HG03039 (cell line): ENCODE measurements around the gene ZNF543.

ENCODE experiments used
- ATAC-seq: cut with Tn5 transposase; IDR thresholded peaks from one replicate; pipeline ENCODE4 v1.9.1; 2021; ENCODE audit warnings: mild to moderate bottlenecking, moderate library complexity; ENCODE audit not compliant: unreplicated experiment

The ZNF543 gene

DNA sequence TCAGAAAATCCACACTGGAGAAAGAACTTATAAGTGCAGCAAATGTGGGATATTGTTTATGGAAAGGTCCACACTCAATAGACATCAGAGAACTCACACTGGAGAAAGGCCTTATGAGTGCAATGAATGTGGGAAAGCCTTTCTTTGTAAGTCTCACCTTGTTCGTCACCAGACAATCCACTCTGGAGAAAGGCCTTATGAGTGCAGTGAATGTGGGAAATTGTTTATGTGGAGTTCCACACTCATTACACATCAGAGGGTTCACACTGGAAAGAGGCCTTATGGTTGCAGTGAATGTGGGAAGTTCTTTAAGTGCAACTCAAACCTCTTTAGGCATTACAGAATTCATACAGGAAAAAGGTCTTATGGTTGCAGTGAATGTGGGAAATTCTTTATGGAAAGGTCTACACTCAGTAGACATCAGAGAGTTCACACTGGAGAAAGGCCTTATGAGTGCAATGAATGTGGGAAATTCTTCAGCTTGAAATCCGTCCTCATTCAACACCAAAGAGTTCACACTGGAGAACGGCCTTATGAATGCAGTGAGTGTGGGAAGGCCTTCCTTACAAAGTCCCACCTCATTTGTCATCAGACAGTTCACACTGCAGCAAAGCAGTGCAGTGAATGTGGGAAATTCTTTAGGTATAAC, 57.4 kb downstream of the ZNF543 start:
- no peak for ATAC-seq
